Endothelial cell of umbilical vein (primary cell): ENCODE results near the gene ENPEP.

Experiments used
- EZH2 ChIP-seq: IDR thresholded peaks from 2 replicates; pipeline ENCODE4 v1.6.1; 2012; ENCODE audit warnings: borderline replicate concordance, low read depth, mild to moderate bottlenecking, moderate library complexity, low read length, inconsistent platforms; ENCODE audit not compliant: severe bottlenecking
- JUN ChIP-seq: IDR thresholded peaks from 2 replicates; pipeline ENCODE4 v1.6.1; 2011; ENCODE audit warnings: borderline replicate concordance, low read depth; ENCODE audit not compliant: insufficient read length, insufficient read depth
- POLR2A ChIP-seq: IDR thresholded peaks from 2 replicates; pipeline ENCODE4 v1.6.1; 2012; ENCODE audit warnings: low read depth, mild to moderate bottlenecking, control low read depth, low read length
- POLR2AphosphoS5 ChIP-seq: IDR thresholded peaks from 2 replicates; pipeline ENCODE4 v1.6.1; 2012; ENCODE audit warnings: low read depth, mild to moderate bottlenecking, control low read depth, low read length, moderate library complexity; ENCODE audit not compliant: insufficient read depth
- TF ChIP-seq, protein P1 (sequence below), 2 donors: IDR thresholded peaks; 1 replicate in 1 of 2; 2 replicates in 1 of 2; pipeline ENCODE4 v1.5.1; 2011; ENCODE audit warnings: low read length in 2 of 2, mild to moderate bottlenecking in 2 of 2, moderate library complexity in 2 of 2, control low read depth in 1 of 2, inconsistent platforms in 1 of 2, low read depth in 1 of 2; ENCODE audit not compliant: insufficient read depth in 1 of 2; ENCODE audit errors: extremely low read depth in 1 of 2
- TF ChIP-seq, protein P2 (sequence below): IDR thresholded peaks from 2 replicates; pipeline ENCODE4 v1.6.1; 2011; ENCODE audit not compliant: insufficient read depth, insufficient read length

DNA sequence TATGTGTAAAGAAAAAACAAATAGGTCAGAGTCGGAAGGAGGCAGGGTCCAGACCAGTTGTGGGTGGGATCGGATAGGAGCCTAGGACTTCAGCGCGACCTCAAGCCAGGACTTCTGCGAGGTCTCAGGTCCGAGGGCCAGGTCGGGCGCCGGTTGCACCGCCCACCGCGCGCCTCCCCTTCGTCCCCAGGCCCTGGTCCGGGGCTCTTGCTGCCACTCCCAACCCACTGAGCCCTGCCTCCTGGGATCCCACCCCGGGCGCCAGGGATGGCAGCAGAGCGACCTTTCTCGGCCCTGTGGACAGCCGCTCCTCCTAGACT is 134.6 kb downstream of the ENPEP start:
- TF ChIP-seq, protein P1, sequence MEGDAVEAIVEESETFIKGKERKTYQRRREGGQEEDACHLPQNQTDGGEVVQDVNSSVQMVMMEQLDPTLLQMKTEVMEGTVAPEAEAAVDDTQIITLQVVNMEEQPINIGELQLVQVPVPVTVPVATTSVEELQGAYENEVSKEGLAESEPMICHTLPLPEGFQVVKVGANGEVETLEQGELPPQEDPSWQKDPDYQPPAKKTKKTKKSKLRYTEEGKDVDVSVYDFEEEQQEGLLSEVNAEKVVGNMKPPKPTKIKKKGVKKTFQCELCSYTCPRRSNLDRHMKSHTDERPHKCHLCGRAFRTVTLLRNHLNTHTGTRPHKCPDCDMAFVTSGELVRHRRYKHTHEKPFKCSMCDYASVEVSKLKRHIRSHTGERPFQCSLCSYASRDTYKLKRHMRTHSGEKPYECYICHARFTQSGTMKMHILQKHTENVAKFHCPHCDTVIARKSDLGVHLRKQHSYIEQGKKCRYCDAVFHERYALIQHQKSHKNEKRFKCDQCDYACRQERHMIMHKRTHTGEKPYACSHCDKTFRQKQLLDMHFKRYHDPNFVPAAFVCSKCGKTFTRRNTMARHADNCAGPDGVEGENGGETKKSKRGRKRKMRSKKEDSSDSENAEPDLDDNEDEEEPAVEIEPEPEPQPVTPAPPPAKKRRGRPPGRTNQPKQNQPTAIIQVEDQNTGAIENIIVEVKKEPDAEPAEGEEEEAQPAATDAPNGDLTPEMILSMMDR (IDR thresholded peaks at IDR 0.05; ENCODE audit: extremely low read depth in 1 of 2, insufficient read depth in 1 of 2, low read depth in 1 of 2, low read length in 2 of 2): no peak
- TF ChIP-seq EZH2: no peak
- no peak for TF ChIP-seq POLR2AphosphoS5
- TF ChIP-seq, protein P2, sequence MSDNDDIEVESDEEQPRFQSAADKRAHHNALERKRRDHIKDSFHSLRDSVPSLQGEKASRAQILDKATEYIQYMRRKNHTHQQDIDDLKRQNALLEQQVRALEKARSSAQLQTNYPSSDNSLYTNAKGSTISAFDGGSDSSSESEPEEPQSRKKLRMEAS: no peak
- no peak for TF ChIP-seq POLR2A
- TF ChIP-seq JUN: no peak
